Rectal smooth muscle tissue (tissue), 1 donor: ENCODE results near the gene TNPO2.
A peak's percentile ranks its signal among the peaks of the same experiment; 100 is the strongest.

ENCODE experiments used
- H3K27ac ChIP-seq: one replicate; pipeline ENCODE4 v1.7.0; 2013; ENCODE audit warnings: low read depth, low read length, inconsistent platforms
- H3K27me3 ChIP-seq: one replicate; pipeline ENCODE4 v1.7.0; 2013; ENCODE audit warnings: low read length; ENCODE audit not compliant: control insufficient read depth, insufficient read depth
- H3K36me3 ChIP-seq: one replicate; pipeline ENCODE4 v1.7.0; 2013; ENCODE audit warnings: low read length; ENCODE audit not compliant: control insufficient read depth, insufficient read depth
- H3K4me1 ChIP-seq: one replicate; pipeline ENCODE4 v1.7.0; 2013; ENCODE audit warnings: low read length; ENCODE audit not compliant: control insufficient read depth, insufficient read depth
- H3K4me3 ChIP-seq: one replicate; pipeline ENCODE4 v1.7.0; 2013; ENCODE audit warnings: low read length
- H3K9ac ChIP-seq: one replicate; pipeline ENCODE4 v1.7.0; 2013; ENCODE audit warnings: low read length

The TNPO2 gene

GRCh38 chr19:12665281-12665573 lies 58.5 kb downstream of the TNPO2 start:
- Histone ChIP-seq H3K4me3 (peak overlapping the region; percentile 82), H3K27me3 (no peaks in the 10 kb centered on the region), H3K27ac (no peak overlapping the region), H3K4me1 (peaks cover 17% of the 10 kb centered on the region), H3K9ac (no peak overlapping the region), H3K36me3 (peaks cover 7% of the 10 kb centered on the region)

GRCh38 chr19:12664406-12665280 lies 59.1 kb downstream of the TNPO2 start:
- H3K27ac ChIP-seq, result no peak overlapping the region
- H3K9ac ChIP-seq, result no peak overlapping the region
- peaks cover 7% of the 10 kb centered on the region for H3K36me3 ChIP-seq
- H3K4me3 ChIP-seq, result peak overlapping the region; percentile 82
- H3K27me3 ChIP-seq, result no peaks in the 10 kb centered on the region
- H3K4me1 ChIP-seq, result peaks cover 15% of the 10 kb centered on the region

- Histone ChIP-seq H3K4me1 (peaks cover 3% of the 10 kb centered on the region), H3K4me3 (no peak overlapping the region), H3K27ac (no peak overlapping the region), H3K9ac (no peak overlapping the region), H3K36me3 (peaks cover 16% of the 10 kb centered on the region), H3K27me3 (no peaks in the 10 kb centered on the region)
These were observed 62.8 kb downstream of the TNPO2 start for GRCh38 chr19:12660980-12661379.

GRCh38 chr19:12657966-12658365 lies 65.8 kb downstream of the TNPO2 start:
- Histone ChIP-seq H3K9ac (no peak overlapping the region), H3K27ac (no peak overlapping the region), H3K4me1 (no peaks in the 10 kb centered on the region), H3K36me3 (peaks cover 18% of the 10 kb centered on the region), H3K27me3 (no peaks in the 10 kb centered on the region), H3K4me3 (no peak overlapping the region)

GRCh38 chr19:12656899-12657571 lies 66.7 kb downstream of the TNPO2 start:
- Histone ChIP-seq H3K9ac (no peak overlapping the region), H3K27me3 (no peaks in the 10 kb centered on the region), H3K27ac (no peak overlapping the region), H3K4me1 (no peaks in the 10 kb centered on the region), H3K4me3 (no peak overlapping the region), H3K36me3 (peaks cover 18% of the 10 kb centered on the region)

- Histone ChIP-seq H3K4me1 (no peaks in the 10 kb centered on the region), H3K4me3 (no peak overlapping the region), H3K36me3 (peaks cover 15% of the 10 kb centered on the region), H3K9ac (no peak overlapping the region), H3K27me3 (no peaks in the 10 kb centered on the region), H3K27ac (no peak overlapping the region)
These were observed 68.2 kb downstream of the TNPO2 start for GRCh38 chr19:12655546-12655945.

GRCh38 chr19:12652219-12652618 lies 71.5 kb downstream of the TNPO2 start:
- peaks cover 13% of the 10 kb centered on the region for H3K36me3 ChIP-seq
- H3K9ac ChIP-seq, result no peak overlapping the region
- H3K27ac ChIP-seq, result no peak overlapping the region
- no peak overlapping the region for H3K4me3 ChIP-seq
- H3K27me3 ChIP-seq, result no peaks in the 10 kb centered on the region
- H3K4me1 ChIP-seq, result peaks cover 6% of the 10 kb centered on the region

- Histone ChIP-seq H3K4me1 (peaks cover 6% of the 10 kb centered on the region), H3K4me3 (no peak overlapping the region), H3K27me3 (no peaks in the 10 kb centered on the region), H3K36me3 (no peaks in the 10 kb centered on the region), H3K27ac (no peak overlapping the region), H3K9ac (no peak overlapping the region)
These were observed 73.8 kb downstream of the TNPO2 start for GRCh38 chr19:12649941-12650340.
